GM18868 (cell line): ENCODE measurements around the gene NRXN3.

ENCODE experiments used
- ATAC-seq: cut with Tn5 transposase; IDR thresholded peaks from one replicate; pipeline ENCODE4 v1.9.1; 2021; ENCODE audit warnings: mild to moderate bottlenecking, moderate library complexity; ENCODE audit not compliant: unreplicated experiment

NRXN3 gene

GRCh38 chr14:79483477-79484388 lies 1313.6 kb downstream of the NRXN3 start:
- no peak for ATAC-seq

GRCh38 chr14:79487632-79488031 lies 1317.5 kb downstream of the NRXN3 start:
- no peak for ATAC-seq

GRCh38 chr14:79491161-79491560 lies 1321.0 kb downstream of the NRXN3 start:
- ATAC-seq = no peak

- ATAC-seq = no peak
Measured at GRCh38 chr14:79493081-79493645, 1323.0 kb downstream of the NRXN3 start.

GRCh38 chr14:79496701-79497100 lies 1326.5 kb downstream of the NRXN3 start:
- ATAC-seq = no peak

- no peak for ATAC-seq
Measured at GRCh38 chr14:79500489-79500888, 1330.3 kb downstream of the NRXN3 start.

- ATAC-seq = peak; percentile 39
Measured at GRCh38 chr14:79502136-79502750, 1332.1 kb downstream of the NRXN3 start.

- ATAC-seq = no peak
Measured at GRCh38 chr14:79502751-79503148, 1332.6 kb downstream of the NRXN3 start.

- no peak for ATAC-seq
Measured at GRCh38 chr14:79510659-79511058, 1340.5 kb downstream of the NRXN3 start.

GRCh38 chr14:79511146-79511545 lies 1341.0 kb downstream of the NRXN3 start:
- no peak for ATAC-seq

- ATAC-seq = no peak
Measured at GRCh38 chr14:79513446-79513845, 1343.3 kb downstream of the NRXN3 start.

- ATAC-seq = no peak
Measured at GRCh38 chr14:79514700-79515099, 1344.5 kb downstream of the NRXN3 start.

GRCh38 chr14:79515158-79515557 lies 1345.0 kb downstream of the NRXN3 start:
- no peak for ATAC-seq

GRCh38 chr14:79516009-79516408 lies 1345.8 kb downstream of the NRXN3 start:
- no peak for ATAC-seq

GRCh38 chr14:79525416-79525815 lies 1355.2 kb downstream of the NRXN3 start:
- ATAC-seq = no peak

GRCh38 chr14:79528828-79529416 lies 1358.7 kb downstream of the NRXN3 start:
- no peak for ATAC-seq

GRCh38 chr14:79530555-79530954 lies 1360.4 kb downstream of the NRXN3 start:
- no peak for ATAC-seq

- ATAC-seq = no peak
Measured at GRCh38 chr14:79534703-79535353, 1364.7 kb downstream of the NRXN3 start.

- no peak for ATAC-seq
Measured at GRCh38 chr14:79540394-79540793, 1370.2 kb downstream of the NRXN3 start.

GRCh38 chr14:79542121-79542520 lies 1371.9 kb downstream of the NRXN3 start:
- no peak for ATAC-seq

- ATAC-seq = no peak
Measured at GRCh38 chr14:79543348-79543747, 1373.2 kb downstream of the NRXN3 start.
